Anterior cingulate cortex (tissue), 58 donors: Measurements from ENCODE around the gene EXOSC7.
A peak's percentile ranks its signal among the peaks of the same experiment; 100 is the strongest.
"Not testable (repeated sequence)": the region's sequence is repeated elsewhere in the genome, so short reads cannot be mapped to it uniquely, and the experiment has no call there.

Source experiments
- DNase-seq, 58 donors: peaks; one replicate each; lab custom pipeline; 2025; lab: John Stamatoyannopoulos, UW

Gene EXOSC7

DNA sequence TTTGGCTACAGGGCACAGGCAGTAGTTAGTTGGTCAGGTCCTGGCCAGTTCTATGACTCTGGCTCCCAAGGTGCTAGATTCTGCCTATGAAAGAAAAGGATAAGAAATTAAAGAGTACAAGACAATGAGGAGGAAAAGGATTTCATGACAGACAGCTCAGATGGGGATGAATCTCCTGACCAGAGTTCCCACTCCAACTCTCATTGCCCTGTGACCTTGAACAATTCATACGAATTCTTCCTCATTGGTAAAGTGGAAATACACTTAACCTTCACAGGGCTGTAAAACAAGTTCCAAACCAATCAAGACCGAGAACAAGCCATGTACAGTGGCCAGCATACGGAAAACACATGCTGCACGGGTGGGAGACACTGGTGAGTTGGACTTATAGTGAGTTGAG lies 73.8 kb downstream of the EXOSC7 start:
- DNase-seq, result no peak

DNA sequence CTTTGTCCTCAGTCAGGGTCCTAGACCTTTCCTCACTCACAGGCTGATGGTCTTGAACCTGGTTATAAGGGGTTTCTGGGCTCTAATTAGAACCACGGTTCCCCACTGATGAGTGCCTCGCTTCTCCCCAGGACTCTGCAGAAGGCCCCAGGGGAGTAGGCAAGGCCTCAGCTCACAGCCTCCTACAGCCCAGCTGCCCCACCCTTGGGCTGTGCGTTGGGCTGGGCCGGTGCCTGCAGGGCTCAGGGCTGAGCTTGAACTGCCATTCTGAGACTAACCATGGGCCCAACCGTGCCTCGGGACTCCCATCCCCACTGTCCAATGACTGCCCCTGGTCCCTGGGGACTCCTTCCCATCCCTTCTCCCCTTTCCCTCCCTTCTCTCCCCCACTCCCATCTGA lies 75.6 kb downstream of the EXOSC7 start:
- no peak for DNase-seq

DNA sequence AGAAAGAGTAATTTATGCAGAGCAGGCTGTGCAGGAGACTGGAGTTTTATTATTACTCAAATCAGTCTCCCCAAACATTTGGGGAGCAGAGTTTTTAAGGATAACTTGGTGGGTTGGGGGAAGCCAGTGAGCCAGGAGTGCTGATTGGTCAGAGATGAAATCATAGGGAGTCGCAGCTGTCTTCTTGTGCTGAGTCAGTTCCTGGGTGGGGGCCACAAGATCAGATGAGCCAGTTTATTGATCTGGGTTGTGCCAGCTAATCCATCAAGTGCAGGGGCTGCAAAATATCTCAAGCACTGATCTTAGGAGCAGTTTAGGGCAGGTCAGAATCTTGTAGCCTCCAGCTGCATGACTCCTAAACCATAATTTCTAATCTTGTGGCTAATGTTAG lies 77.8 kb downstream of the EXOSC7 start:
- not testable (repeated sequence) for DNase-seq

DNA sequence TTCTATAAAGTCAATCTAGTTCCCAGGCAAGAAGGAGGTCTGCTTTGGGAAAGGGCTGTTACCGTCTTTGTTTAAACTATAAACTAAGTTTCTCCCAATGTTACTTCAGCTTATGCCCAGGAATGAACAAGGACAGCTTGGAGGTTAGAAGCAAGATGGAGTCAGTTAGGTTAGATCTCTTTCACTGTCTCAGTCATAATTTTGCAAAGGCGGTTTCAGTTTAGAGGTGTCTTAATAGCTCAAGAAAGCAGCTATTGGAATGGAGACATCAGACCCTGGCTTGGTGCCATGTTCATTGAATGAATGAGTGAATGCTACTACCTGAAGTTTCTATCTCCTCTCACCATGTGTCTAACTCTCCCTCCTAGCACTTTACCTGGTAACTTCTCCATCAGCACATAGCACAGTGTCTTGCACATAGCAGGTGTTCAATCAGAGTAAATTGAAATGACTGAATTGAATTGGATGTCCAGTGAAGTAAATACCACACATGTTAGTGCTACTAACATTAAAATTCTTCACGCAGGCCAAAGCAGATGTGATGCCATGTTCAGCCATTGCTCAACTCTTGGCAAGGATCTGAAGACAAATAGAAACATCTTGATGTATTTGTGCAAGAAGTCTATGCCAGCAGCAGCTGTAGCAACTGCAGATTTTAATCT lies 78.3 kb downstream of the EXOSC7 start:
- no peak for DNase-seq

DNA sequence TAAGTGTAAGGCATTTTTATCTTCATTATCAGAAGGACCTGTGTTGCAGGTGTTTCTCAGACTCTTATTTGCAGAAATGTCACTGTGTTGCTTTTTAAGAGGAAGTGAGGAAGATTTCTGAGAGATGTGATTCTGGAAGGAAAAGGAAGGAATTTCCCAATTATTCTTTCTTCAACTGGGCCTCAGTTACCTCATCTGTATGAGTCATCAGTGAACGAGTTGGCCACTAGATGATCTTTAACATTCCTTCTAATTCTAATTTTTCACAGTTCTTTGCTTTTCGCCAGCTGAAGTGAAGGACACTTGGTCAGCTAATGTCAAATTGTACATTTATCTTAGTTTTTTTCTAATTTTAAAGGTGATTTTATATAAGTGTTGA lies 79.0 kb downstream of the EXOSC7 start:
- DNase-seq, result no peak

DNA sequence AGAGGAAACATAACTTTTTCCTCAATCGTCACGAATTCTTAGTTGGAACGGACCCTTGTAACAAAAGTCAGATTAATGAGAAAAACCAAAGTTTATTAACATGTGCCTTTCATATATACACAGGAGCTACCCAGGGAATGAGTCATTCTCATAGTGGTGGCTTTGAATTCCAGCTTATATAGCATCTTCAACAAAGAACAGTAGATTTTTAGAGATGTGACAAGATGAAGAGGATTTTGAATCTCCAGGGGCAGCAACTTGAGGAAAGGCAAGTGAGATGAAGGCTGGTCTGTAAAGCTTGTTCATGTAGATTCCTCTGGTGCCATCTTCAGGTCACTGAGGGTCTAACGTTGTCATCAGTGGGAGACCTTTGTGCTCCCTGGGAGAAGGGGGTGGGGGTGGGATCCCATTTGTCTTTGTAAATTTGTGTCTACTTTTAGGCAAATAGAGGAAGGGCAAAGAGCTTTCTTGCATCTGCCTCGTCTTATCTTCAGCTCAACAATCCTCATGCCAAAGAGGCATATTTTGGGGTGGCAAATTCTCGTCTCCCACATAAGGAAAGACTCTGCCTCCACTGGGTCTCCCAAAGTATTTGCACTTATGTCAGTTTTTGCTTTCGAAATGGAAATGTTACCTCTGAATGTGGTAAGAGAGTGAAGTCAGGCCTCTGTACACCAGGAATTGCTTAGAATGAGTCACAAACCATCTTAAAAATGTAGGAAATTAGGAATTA lies 79.5 kb downstream of the EXOSC7 start:
- no peak for DNase-seq

DNA sequence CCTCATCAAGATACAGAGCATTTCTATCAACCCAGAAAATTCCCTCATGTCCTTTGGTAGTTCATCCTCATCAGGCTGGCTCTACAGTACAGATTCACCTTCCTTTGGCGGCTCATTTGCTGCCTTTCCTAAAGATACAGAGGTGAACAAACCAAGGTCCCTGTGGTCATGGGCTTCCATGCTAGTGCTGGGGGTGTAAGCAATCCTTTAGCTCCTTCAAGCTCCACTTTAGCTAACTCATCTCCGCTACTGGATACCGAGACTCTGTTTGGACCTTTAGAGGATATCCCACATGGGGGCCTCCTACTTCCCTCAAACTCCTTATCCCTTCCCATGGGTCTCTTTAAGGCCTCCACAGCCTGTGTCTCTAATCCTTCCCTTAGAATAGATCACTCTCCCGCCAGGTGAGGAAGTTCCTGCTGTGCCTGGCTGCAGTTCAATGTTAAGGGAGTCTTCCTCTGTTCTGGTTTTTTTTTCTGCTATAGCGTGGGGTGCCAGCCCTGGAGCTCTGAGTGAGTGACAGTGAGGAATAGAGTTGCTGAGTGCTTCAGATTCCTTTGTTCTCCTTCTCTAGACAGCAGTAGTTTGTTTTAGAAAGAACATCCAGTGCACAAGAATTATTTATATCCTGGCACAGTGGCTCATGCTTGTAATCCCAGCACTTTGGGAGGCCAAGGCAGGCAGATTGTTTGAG lies 80.7 kb downstream of the EXOSC7 start:
- peak in 2 of 58 donors; percentile 11 to 24 for DNase-seq

DNA sequence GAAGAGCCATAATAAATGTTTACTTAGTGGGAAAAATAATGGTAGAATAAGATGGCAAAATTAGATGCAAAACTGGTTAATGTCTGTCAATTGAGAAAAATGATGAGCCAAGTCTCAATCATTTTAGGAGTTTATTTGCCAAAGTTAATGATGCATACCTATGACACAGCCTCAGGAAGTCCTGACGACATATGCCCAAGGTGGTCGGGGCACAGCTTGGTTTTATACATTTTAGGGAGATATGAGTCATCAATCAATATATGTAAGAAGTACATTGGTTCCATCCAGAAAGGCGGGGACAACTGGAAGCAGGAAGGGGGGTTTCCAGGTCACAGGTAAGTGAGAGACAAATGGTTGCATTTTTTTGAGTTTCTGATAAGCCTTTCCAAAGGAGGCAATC lies 81.5 kb downstream of the EXOSC7 start:
- DNase-seq, result no peak

DNA sequence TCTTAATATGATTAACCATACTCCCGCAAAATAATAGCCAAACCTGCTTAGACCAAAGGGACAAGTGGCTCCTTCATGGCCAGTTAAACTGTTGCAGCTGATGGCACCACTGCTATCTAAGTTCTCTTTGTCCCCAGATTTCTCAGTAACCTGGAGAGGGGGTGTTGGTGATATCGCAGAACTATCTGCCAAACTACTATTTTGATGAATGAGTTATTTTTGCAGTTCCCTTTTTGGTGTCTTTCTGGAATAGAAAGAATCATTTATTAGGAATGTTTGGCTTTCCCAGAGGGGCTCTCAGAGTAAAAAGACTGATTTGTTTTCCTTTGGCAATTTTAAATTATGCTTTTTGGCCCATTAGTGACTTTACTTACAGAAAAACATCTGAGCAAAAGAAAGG lies 83.1 kb downstream of the EXOSC7 start:
- DNase-seq, result no peak

DNA sequence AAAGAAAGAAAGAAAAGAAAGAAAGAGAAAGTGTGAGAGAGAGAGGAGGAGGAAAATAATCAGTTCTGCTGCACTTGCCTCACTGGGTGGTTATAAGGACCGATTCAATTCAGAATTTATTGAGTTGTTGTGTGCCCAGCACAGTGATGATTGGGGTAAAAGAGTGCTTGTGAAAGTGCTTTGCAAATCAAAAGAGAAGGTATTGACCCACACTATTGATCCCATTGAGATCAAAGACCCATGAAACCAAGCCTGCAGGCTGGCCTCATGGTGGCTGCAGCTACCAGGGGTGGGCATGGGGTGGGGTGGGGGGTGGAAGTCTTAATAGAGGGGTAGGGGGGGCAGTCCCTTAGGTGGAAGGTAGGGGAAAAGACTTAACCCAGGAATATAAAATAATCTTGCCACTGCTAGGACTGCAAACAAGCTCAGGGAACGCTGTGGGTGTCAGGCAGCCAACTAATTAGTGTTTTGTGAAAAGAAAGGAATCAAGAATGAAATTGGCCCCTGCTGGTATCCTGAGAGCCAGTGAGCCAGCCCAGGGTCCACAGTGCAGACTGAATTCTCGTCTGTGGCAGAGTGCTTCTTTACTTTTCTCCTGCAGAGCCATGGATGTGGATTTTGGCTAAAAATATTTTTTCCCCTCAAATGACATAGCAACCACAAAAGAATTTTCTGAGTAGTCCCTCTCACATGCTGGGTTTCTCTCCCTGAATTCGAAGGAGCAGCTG lies 84.3 kb downstream of the EXOSC7 start:
- DNase-seq, result peak in 12 of 58 donors; percentile 3 to 50 (median 14)
